IMR-90 (cell line): Measurements from ENCODE around the gene ZNF398. TPM values are rescaled to one million over a fixed set of nuclear protein-coding genes. Genes with fewer than 3 reads are reported as not detected.

Source experiments
- ATAC-seq: fragments of 200-7000 bp; cut with Tn5 transposase; 2 replicates; pipeline ENCODE4 v1.9.1; 2020; ENCODE audit warnings: low read depth, mild to moderate bottlenecking, moderate library complexity
- BruUV-seq: library from RNA; stranded (reverse); fragments of 400-500 nt; replicated peaks from 2 replicates; lab custom pipeline; 2021; lab: Mats Ljungman, UMichigan
- CTCF ChIA-PET: fragments of 300-600 bp; formaldehyde crosslinking; extraction: SDS; loops from one replicate; lab custom pipeline; 2021; ENCODE audit warnings: antibody characterized with exemption; lab: Yijun Ruan, JAX
- POLR2A ChIA-PET: fragments of 300-600 bp; sonication (Branson Sonifier 250); formaldehyde crosslinking; loops from one replicate; lab custom pipeline; 2022; ENCODE audit warnings: antibody characterized with exemption; ENCODE audit not compliant: unreplicated experiment; lab: Charles Lee
- DNase-seq: peaks from one replicate; pipeline ENCODE4 v3.0.0; 2013
- H2AFZ ChIP-seq: replicated peaks from 2 replicates; pipeline ENCODE3; 2013; ENCODE audit warnings: low read length, mild to moderate bottlenecking; ENCODE audit not compliant: poor library complexity
- H2AK5ac ChIP-seq: 2 replicates; pipeline ENCODE4 v1.6.1; 2013; ENCODE audit warnings: low read depth, low read length, inconsistent platforms
- H2AK9ac ChIP-seq: replicated peaks from 2 replicates; pipeline ENCODE3; 2013; ENCODE audit warnings: mild to moderate bottlenecking, low read depth, low read length, moderate library complexity; ENCODE audit not compliant: poor library complexity
- H2BK120ac ChIP-seq: 2 replicates; pipeline ENCODE4 v1.6.1; 2013; ENCODE audit warnings: low read depth, low read length, inconsistent platforms
- H2BK15ac ChIP-seq: 3 replicates; pipeline ENCODE4 v1.6.1; 2013; ENCODE audit warnings: low read depth, low read length, inconsistent platforms
- H2BK20ac ChIP-seq: 2 replicates; pipeline ENCODE4 v1.6.1; 2013; ENCODE audit warnings: low read depth, mild to moderate bottlenecking, inconsistent platforms, low read length, moderate library complexity
- H2BK5ac ChIP-seq: 2 replicates; pipeline ENCODE4 v1.6.1; 2013; ENCODE audit warnings: mild to moderate bottlenecking, low read depth, low read length, inconsistent platforms; ENCODE audit not compliant: poor library complexity, severe bottlenecking
- H3K14ac ChIP-seq: replicated peaks from 2 replicates; pipeline ENCODE4 v1.6.1; 2013; ENCODE audit warnings: low read depth, low read length, inconsistent platforms
- H3K18ac ChIP-seq: 2 replicates; pipeline ENCODE4 v1.6.1; 2013; ENCODE audit warnings: low read depth, low read length, control low read depth
- H3K23ac ChIP-seq: 2 replicates; pipeline ENCODE4 v1.6.1; 2013; ENCODE audit warnings: low read depth, low read length, inconsistent platforms
- H3K27ac ChIP-seq: 2 replicates; pipeline ENCODE4 v1.5.1; 2013; ENCODE audit warnings: mild to moderate bottlenecking, control low read depth, low read length; ENCODE audit not compliant: insufficient read depth
- H3K27me3 ChIP-seq: 2 replicates; pipeline ENCODE4 v1.6.1; 2013; ENCODE audit warnings: low read length; ENCODE audit not compliant: control insufficient read depth, insufficient read depth
- H3K36me3 ChIP-seq: 2 replicates; pipeline ENCODE4 v1.6.1; 2013; ENCODE audit warnings: low read length, mixed read lengths; ENCODE audit not compliant: control insufficient read depth, insufficient read depth
- H3K4ac ChIP-seq: 2 replicates; pipeline ENCODE4 v1.6.1; 2013; ENCODE audit warnings: low read depth, low read length, inconsistent platforms
- H3K4me1 ChIP-seq: 2 replicates; pipeline ENCODE4 v1.6.1; 2013; ENCODE audit warnings: low read length, mixed read lengths; ENCODE audit not compliant: control insufficient read depth, insufficient read depth
- H3K4me2 ChIP-seq: 2 replicates; pipeline ENCODE4 v1.6.1; 2013; ENCODE audit warnings: low read depth, mild to moderate bottlenecking, control low read depth, low read length, moderate library complexity
- H3K4me3 ChIP-seq: 2 replicates; pipeline ENCODE4 v1.5.1; 2013; ENCODE audit warnings: low read depth, mild to moderate bottlenecking, control low read depth, low read length, moderate library complexity; ENCODE audit not compliant: insufficient read depth
- H3K56ac ChIP-seq: 2 replicates; pipeline ENCODE4 v1.6.1; 2013; ENCODE audit warnings: low read length, inconsistent platforms; ENCODE audit not compliant: insufficient read depth; ENCODE audit errors: extremely low read depth
- H3K79me1 ChIP-seq, 2 experiments: 2 replicates each; pipeline ENCODE4 v1.6.1; 2013; ENCODE audit warnings: low read length in 2 of 2, inconsistent platforms in 1 of 2, low read depth in 1 of 2
- H3K9ac ChIP-seq: 2 replicates; pipeline ENCODE4 v1.6.1; 2013; ENCODE audit warnings: low read depth, low read length, control low read depth
- H3K9me1 ChIP-seq: 2 replicates; pipeline ENCODE4 v1.6.1; 2013; ENCODE audit warnings: low read length, inconsistent platforms; ENCODE audit not compliant: insufficient read depth
- H3K9me3 ChIP-seq: 2 replicates; pipeline ENCODE4 v1.6.1; 2013; ENCODE audit warnings: low read length; ENCODE audit not compliant: control insufficient read depth, insufficient read depth
- H4K20me1 ChIP-seq: 2 replicates; pipeline ENCODE4 v1.6.1; 2013; ENCODE audit warnings: low read length, inconsistent platforms; ENCODE audit not compliant: insufficient read depth
- H4K5ac ChIP-seq: 2 replicates; pipeline ENCODE4 v1.6.1; 2013; ENCODE audit warnings: mild to moderate bottlenecking, low read depth, low read length, control low read depth
- H4K8ac ChIP-seq, 2 experiments: 2 replicates each; pipeline ENCODE4 v1.6.1; 2013; ENCODE audit warnings: low read depth in 2 of 2, low read length in 2 of 2, control low read depth in 1 of 2, inconsistent platforms in 1 of 2
- H4K91ac ChIP-seq: 2 replicates; pipeline ENCODE4 v1.6.1; 2013; ENCODE audit warnings: low read depth, low read length, inconsistent platforms; ENCODE audit not compliant: insufficient read depth
- BHLHE40 ChIP-seq: fragments of 150-350 bp; IDR thresholded peaks from 2 replicates; pipeline ENCODE4 v1.6.1; 2016; ENCODE audit warnings: mild to moderate bottlenecking, low read depth, low read length
- CEBPB ChIP-seq: IDR thresholded peaks from 2 replicates; pipeline ENCODE4 v1.6.1; 2012; ENCODE audit warnings: low read depth, low read length, improper control_type of control experiment
- CHD1 ChIP-seq: IDR thresholded peaks from 2 replicates; pipeline ENCODE4 v1.6.1; 2012; ENCODE audit warnings: low read depth, low read length, improper control_type of control experiment
- FOS ChIP-seq: fragments of 150-350 bp; IDR thresholded peaks from 2 replicates; pipeline ENCODE4 v1.6.1; 2016; ENCODE audit warnings: low read depth, low read length
- MAFK ChIP-seq: IDR thresholded peaks from 2 replicates; pipeline ENCODE4 v1.6.1; 2012; ENCODE audit warnings: low read depth, low read length, improper control_type of control experiment
- MAZ ChIP-seq: IDR thresholded peaks from 2 replicates; pipeline ENCODE4 v1.6.1; 2012; ENCODE audit warnings: low read depth, mild to moderate bottlenecking, low read length, improper control_type of control experiment, moderate library complexity, borderline replicate concordance
- MXI1 ChIP-seq: IDR thresholded peaks from 2 replicates; pipeline ENCODE4 v1.6.1; 2012; ENCODE audit warnings: low read depth, mild to moderate bottlenecking, low read length, moderate library complexity, borderline replicate concordance
- NFE2L2 ChIP-seq: fragments of 150-350 bp; IDR thresholded peaks from 2 replicates; pipeline ENCODE4 v1.6.1; 2016; ENCODE audit warnings: low read depth, mild to moderate bottlenecking, low read length
- POLR2A ChIP-seq: IDR thresholded peaks from 2 replicates; pipeline ENCODE4 v1.6.1; 2012; ENCODE audit warnings: mild to moderate bottlenecking, low read depth, low read length
- RAD21 ChIP-seq: IDR thresholded peaks from 2 replicates; pipeline ENCODE4 v1.6.1; 2012; ENCODE audit warnings: low read length, improper control_type of control experiment
- RCOR1 ChIP-seq: IDR thresholded peaks from 2 replicates; pipeline ENCODE4 v1.6.1; 2012; ENCODE audit warnings: mild to moderate bottlenecking, low read length, improper control_type of control experiment; ENCODE audit not compliant: insufficient replicate concordance
- RFX5 ChIP-seq: IDR thresholded peaks from 2 replicates; pipeline ENCODE4 v1.8.0; 2012; ENCODE audit warnings: low read depth, mild to moderate bottlenecking, low read length, moderate library complexity
- SMC3 ChIP-seq: fragments of 150-350 bp; IDR thresholded peaks from 2 replicates; pipeline ENCODE4 v1.6.1; 2016; ENCODE audit warnings: low read depth, mild to moderate bottlenecking, antibody characterized with exemption, low read length, moderate library complexity
- WGBS, 2 experiments: methylation state at CpG; one replicate each; pipeline versions ENCODE4 v1.1.5 to v1.1.7; 2013; ENCODE audit warnings: missing lambda C conversion rate in 2 of 2; ENCODE audit not compliant: insufficient read length in 1 of 2; ENCODE audit errors: extremely low coverage in 2 of 2; 5-methylcytosine and 5-hydroxymethylcytosine counted together
- dilution Hi-C: fragments of 300-500 bp; cut with HindIII; formaldehyde crosslinking; loops from one replicate; pipeline ENCODE4 v1.14.3; 2018; ENCODE audit warnings: low sequenced_read_pairs; ENCODE audit not compliant: unreplicated experiment
- in situ Hi-C: fragments of 300-500 bp; cut with MboI; formaldehyde crosslinking; loops from 3 replicates; pipeline ENCODE4 v1.14.3; 2019; ENCODE audit warnings: low sequenced_read_pairs, inconsistent platforms, mixed read lengths
- intact Hi-C: fragments of 100-400 bp; cut with micrococcal nuclease; formaldehyde crosslinking; loops from 2 replicates; pipeline ENCODE4 v1.10.0; 2022
- polyA plus RNA-seq, 3 experiments: library from polyadenylated mRNA; depleted of rRNA; stranded (reverse); fragments of >200 nt; gene quantifications; 2 replicates each; pipeline ENCODE4 v1.2.3, GENCODE V29; 2012; ENCODE audit warnings: low replicate concordance in 1 of 3
- total RNA-seq: library from RNA; depleted of rRNA; stranded (reverse); fragments of >200 nt; gene quantifications from 2 replicates; pipeline ENCODE4 v1.2.3, GENCODE V29; 2012
- TF ChIP-seq, protein P1 (sequence below): fragments of 150-350 bp; IDR thresholded peaks from 2 replicates; pipeline ENCODE4 v1.6.1; 2016; ENCODE audit warnings: low read depth, mild to moderate bottlenecking, low read length, moderate library complexity, borderline replicate concordance
- TF ChIP-seq, protein P2 (sequence below): fragments of 150-350 bp; IDR thresholded peaks from 2 replicates; pipeline ENCODE4 v1.6.1; 2017; ENCODE audit warnings: mild to moderate bottlenecking, antibody characterized with exemption, low read length, low read depth
- TF ChIP-seq, protein P3 (sequence below): conservative IDR thresholded peaks from 2 replicates; pipeline ENCODE4 v1.5.1; 2012; ENCODE audit warnings: mild to moderate bottlenecking, low read depth, low read length, improper control_type of control experiment

Gene ZNF398
- total and polyA plus RNA-seq, 2 of the 4 experiments (the other 2 are of a cell fraction) = 5.7 to 7.9 TPM

DNA sequence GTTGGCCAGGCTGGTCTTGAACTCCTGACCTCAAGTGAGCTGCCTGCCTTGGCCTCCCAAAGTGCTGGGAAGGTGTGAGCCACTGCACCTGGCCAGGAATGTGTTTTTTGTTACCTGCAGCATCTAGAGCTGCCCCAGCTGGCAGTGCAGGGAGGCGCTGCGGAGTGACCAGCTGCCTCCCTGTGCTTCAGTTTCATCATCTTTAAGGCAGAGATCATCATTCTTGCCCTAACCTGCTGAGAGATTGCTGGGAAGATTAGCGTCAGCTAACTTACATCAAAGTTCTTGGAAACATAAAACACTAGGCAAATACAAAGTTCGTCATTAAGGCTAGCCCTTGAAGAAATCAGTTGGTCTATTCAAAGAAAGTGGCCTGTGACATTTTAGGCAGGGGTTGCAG is 50.4 kb downstream of the ZNF398 start:
- Histone ChIP-seq H2AK5ac (no peak overlapping the region), H2BK5ac (no peak overlapping the region), H2AFZ (no peak overlapping the region), H3K4me2 (no peak overlapping the region), H4K91ac (no peak overlapping the region), H4K5ac (no peak overlapping the region), H3K27me3 (no peaks in the 10 kb centered on the region), H3K27ac (no peak overlapping the region), H3K4me1 (peaks cover 6% of the 10 kb centered on the region), H4K20me1 (peaks cover 17% of the 10 kb centered on the region), H3K18ac (no peak overlapping the region), H3K14ac (no peak overlapping the region), H3K9me1 (peaks cover 6% of the 10 kb centered on the region; the same call in 1 of the 2 replicates), H3K9ac (no peak overlapping the region), H3K36me3 (peaks cover 30% of the 10 kb centered on the region), H3K4ac (no peak overlapping the region), H3K9me3 (no peaks in the 10 kb centered on the region), H3K79me1 (peaks cover 13 to 49% of the 10 kb centered on the region in 2 experiments), H3K23ac (no peak overlapping the region), H4K8ac (no peak overlapping the region), H2BK15ac (no peak overlapping the region), H3K4me3 (no peak overlapping the region), H2BK20ac (no peak overlapping the region), H2AK9ac (no peak overlapping the region), H3K56ac (no peak overlapping the region), H2BK120ac (no peak overlapping the region)
- WGBS, 2 experiments = 100% methylated on average over 1 of the region's 4 CpGs; no CpG with 5 or more reads in 1 of the 2 experiments
- BruUV-seq = no TSS peak
- dilution Hi-C loops (no loop called here), in situ Hi-C loops (no loop called here), intact Hi-C loops (loop anchor here (5.0 kb wide), 1 partner anchor 35 kb away; no protein-coding TSS in a partner anchor)
- DNase-seq = no peak
- no peak for ATAC-seq
- TF ChIP-seq, protein P1, sequence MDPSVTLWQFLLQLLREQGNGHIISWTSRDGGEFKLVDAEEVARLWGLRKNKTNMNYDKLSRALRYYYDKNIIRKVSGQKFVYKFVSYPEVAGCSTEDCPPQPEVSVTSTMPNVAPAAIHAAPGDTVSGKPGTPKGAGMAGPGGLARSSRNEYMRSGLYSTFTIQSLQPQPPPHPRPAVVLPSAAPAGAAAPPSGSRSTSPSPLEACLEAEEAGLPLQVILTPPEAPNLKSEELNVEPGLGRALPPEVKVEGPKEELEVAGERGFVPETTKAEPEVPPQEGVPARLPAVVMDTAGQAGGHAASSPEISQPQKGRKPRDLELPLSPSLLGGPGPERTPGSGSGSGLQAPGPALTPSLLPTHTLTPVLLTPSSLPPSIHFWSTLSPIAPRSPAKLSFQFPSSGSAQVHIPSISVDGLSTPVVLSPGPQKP = no peak
- TF ChIP-seq MAFK (no peak), NFE2L2 (no peak), FOS (no peak), MXI1 (no peak), BHLHE40 (no peak), MAZ (no peak), POLR2A (no peak), RAD21 (no peak), RCOR1 (no peak), SMC3 (no peak), CEBPB (no peak), CHD1 (no peak), RFX5 (no peak)
- TF ChIP-seq, protein P2, sequence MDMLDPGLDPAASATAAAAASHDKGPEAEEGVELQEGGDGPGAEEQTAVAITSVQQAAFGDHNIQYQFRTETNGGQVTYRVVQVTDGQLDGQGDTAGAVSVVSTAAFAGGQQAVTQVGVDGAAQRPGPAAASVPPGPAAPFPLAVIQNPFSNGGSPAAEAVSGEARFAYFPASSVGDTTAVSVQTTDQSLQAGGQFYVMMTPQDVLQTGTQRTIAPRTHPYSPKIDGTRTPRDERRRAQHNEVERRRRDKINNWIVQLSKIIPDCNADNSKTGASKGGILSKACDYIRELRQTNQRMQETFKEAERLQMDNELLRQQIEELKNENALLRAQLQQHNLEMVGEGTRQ = no peak
- TF ChIP-seq, protein P3, sequence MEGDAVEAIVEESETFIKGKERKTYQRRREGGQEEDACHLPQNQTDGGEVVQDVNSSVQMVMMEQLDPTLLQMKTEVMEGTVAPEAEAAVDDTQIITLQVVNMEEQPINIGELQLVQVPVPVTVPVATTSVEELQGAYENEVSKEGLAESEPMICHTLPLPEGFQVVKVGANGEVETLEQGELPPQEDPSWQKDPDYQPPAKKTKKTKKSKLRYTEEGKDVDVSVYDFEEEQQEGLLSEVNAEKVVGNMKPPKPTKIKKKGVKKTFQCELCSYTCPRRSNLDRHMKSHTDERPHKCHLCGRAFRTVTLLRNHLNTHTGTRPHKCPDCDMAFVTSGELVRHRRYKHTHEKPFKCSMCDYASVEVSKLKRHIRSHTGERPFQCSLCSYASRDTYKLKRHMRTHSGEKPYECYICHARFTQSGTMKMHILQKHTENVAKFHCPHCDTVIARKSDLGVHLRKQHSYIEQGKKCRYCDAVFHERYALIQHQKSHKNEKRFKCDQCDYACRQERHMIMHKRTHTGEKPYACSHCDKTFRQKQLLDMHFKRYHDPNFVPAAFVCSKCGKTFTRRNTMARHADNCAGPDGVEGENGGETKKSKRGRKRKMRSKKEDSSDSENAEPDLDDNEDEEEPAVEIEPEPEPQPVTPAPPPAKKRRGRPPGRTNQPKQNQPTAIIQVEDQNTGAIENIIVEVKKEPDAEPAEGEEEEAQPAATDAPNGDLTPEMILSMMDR = no peak
- ChIA-PET POLR2A (no interaction called here), CTCF (no interaction called here)
